Activated naive CD8-positive, alpha-beta T cell treated with anti-CD3 and anti-CD28 coated beads, Interleukin-2, amount 50 U/mL, for 24 hours (primary cell): ENCODE data around the gene ANTXR1.

Experiments
- ATAC-seq: fragments of 150-1000 bp; cut with Tn5 transposase; one replicate; pipeline ENCODE4 v1.10.0; 2021
- DNase-seq: peaks from one replicate; pipeline ENCODE4 v3.0.0; 2021
- H3K27ac Mint-ChIP-seq: one replicate; pipeline ENCODE4 v1.8.0; 2021; ENCODE audit warnings: mild to moderate bottlenecking, mixed read lengths
- H3K27me3 Mint-ChIP-seq: one replicate; pipeline ENCODE4 v1.8.0; 2021; ENCODE audit warnings: mixed read lengths
- H3K36me3 Mint-ChIP-seq: one replicate; pipeline ENCODE4 v1.8.0; 2021; ENCODE audit warnings: low read depth, mixed read lengths
- H3K4me1 Mint-ChIP-seq: one replicate; pipeline ENCODE4 v1.8.0; 2021; ENCODE audit warnings: mixed read lengths
- H3K4me3 Mint-ChIP-seq: one replicate; pipeline ENCODE4 v1.8.0; 2021; ENCODE audit warnings: mild to moderate bottlenecking, moderate library complexity, mixed read lengths
- H3K9me3 Mint-ChIP-seq: one replicate; pipeline ENCODE4 v1.8.0; 2021; ENCODE audit warnings: mixed read lengths

The ANTXR1 gene

DNA sequence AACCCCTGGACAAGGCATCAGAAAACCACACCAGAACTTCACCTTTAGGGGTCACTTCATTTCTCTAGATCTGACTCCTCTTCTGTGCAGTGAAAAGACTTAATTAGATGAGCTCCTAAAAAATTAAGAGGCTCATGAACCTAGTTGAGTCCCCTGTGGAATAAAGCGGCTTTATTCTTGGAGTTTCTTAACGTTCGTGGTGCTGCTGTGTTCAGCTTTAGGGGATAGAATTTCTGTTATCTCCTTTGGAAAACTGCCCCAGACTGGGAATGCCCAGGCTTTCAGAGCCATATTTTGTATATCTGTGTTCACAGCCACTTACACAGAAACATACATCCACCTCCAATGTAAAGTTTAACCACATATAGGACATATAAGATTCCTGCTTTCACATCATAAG is 165.8 kb downstream of the ANTXR1 start:
- H3K27me3 Mint-ChIP-seq = peaks cover 3% of the 10 kb centered on the region
- DNase-seq (no peak), ATAC-seq (no peak)
- no peak overlapping the region for H3K27ac Mint-ChIP-seq
- peaks cover 4% of the 10 kb centered on the region for H3K4me1 Mint-ChIP-seq
- H3K9me3 Mint-ChIP-seq = no peaks in the 10 kb centered on the region
- no peaks in the 10 kb centered on the region for H3K36me3 Mint-ChIP-seq
- no peak overlapping the region for H3K4me3 Mint-ChIP-seq

GRCh38 chr2:69180227-69180626 is 167.2 kb downstream of the ANTXR1 start:
- no peak for ATAC-seq
- H3K4me1 Mint-ChIP-seq = peaks cover 4% of the 10 kb centered on the region
- peaks cover 3% of the 10 kb centered on the region for H3K27me3 Mint-ChIP-seq
- DNase-seq = no peak
- no peak overlapping the region for H3K4me3 Mint-ChIP-seq
- no peak overlapping the region for H3K27ac Mint-ChIP-seq
- no peaks in the 10 kb centered on the region for H3K9me3 Mint-ChIP-seq
- H3K36me3 Mint-ChIP-seq = no peaks in the 10 kb centered on the region

GRCh38 chr2:69180974-69181373 is 168.0 kb downstream of the ANTXR1 start:
- Mint-ChIP-seq H3K27ac (no peak overlapping the region), H3K36me3 (no peaks in the 10 kb centered on the region), H3K4me3 (no peak overlapping the region), H3K9me3 (no peaks in the 10 kb centered on the region), H3K27me3 (peaks cover 5% of the 10 kb centered on the region), H3K4me1 (peaks cover 4% of the 10 kb centered on the region)
- ATAC-seq (no peak), DNase-seq (no peak)

DNA sequence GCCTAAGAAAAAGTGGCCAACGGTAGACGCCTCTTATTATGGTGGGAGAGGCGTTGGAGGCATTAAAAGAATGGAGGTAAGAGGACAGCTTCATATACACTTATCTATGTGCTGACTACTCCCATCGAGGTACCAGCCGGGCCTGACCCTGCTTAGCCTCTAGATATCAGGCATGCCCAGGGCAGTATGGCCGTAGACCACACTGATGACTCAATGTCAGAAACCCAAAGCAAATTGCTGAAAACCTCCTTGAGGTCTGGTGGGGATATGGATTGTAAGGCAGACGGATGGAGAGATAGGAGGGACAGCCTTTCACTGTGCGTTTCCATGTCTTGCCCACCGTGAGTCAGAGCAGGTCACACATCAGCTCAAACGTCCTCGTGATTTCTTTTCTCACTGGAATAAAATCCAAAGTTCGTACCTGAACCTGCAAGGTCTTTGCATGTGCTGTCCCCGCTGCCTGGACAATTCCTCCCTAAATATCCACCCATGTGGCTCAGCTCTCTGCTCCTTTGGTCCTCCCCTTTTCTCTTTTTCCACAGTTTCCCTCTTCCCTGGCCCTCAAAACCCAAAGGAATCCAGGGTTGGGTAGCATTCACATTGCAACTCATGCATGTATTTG is 168.9 kb downstream of the ANTXR1 start:
- no peak for DNase-seq
- Mint-ChIP-seq H3K9me3 (no peaks in the 10 kb centered on the region), H3K4me1 (peaks cover 4% of the 10 kb centered on the region), H3K36me3 (no peaks in the 10 kb centered on the region), H3K27me3 (peaks cover 5% of the 10 kb centered on the region), H3K27ac (no peak overlapping the region), H3K4me3 (no peak overlapping the region)
- ATAC-seq = no peak

GRCh38 chr2:69183659-69184058 is 170.7 kb downstream of the ANTXR1 start:
- DNase-seq = no peak
- H3K36me3 Mint-ChIP-seq = no peaks in the 10 kb centered on the region
- H3K4me3 Mint-ChIP-seq = no peak overlapping the region
- H3K27me3 Mint-ChIP-seq = peaks cover 10% of the 10 kb centered on the region
- no peak overlapping the region for H3K27ac Mint-ChIP-seq
- H3K4me1 Mint-ChIP-seq = no peaks in the 10 kb centered on the region
- H3K9me3 Mint-ChIP-seq = no peaks in the 10 kb centered on the region
- ATAC-seq = no peak

- no peaks in the 10 kb centered on the region for H3K36me3 Mint-ChIP-seq
- H3K9me3 Mint-ChIP-seq = no peaks in the 10 kb centered on the region
- no peak for ATAC-seq
- H3K4me3 Mint-ChIP-seq = no peak overlapping the region
- H3K27me3 Mint-ChIP-seq = peaks cover 10% of the 10 kb centered on the region
- H3K27ac Mint-ChIP-seq = no peak overlapping the region
- no peak for DNase-seq
- no peaks in the 10 kb centered on the region for H3K4me1 Mint-ChIP-seq
These were observed 171.2 kb downstream of the ANTXR1 start for GRCh38 chr2:69184224-69184623.

- Mint-ChIP-seq H3K27me3 (peaks cover 8% of the 10 kb centered on the region), H3K36me3 (no peaks in the 10 kb centered on the region), H3K4me3 (no peak overlapping the region), H3K27ac (no peak overlapping the region), H3K9me3 (no peaks in the 10 kb centered on the region), H3K4me1 (no peaks in the 10 kb centered on the region)
- ATAC-seq (no peak), DNase-seq (no peak)
These were observed 172.8 kb downstream of the ANTXR1 start for GRCh38 chr2:69185807-69186206.

DNA sequence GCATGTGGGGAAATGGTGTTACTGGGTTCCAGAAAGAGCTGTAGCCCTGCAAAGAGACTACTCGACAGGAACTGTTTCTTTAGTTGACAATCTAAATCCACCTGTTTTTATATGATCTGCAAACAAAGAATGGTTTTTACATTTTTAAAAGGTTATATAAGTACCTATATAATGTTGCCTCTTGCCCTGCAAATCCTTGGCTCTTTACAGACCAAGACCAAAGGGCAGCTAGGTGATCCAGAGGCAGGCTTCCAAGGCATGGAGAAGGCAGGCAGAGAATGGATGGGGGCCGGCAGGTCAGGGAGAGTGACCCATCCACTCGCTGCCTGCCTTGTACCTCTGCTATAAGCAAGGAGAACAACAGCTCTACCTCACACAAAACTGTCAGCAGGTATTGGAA is 173.6 kb downstream of the ANTXR1 start:
- no peaks in the 10 kb centered on the region for H3K36me3 Mint-ChIP-seq
- no peaks in the 10 kb centered on the region for H3K4me1 Mint-ChIP-seq
- H3K9me3 Mint-ChIP-seq = no peaks in the 10 kb centered on the region
- DNase-seq = no peak
- no peak for ATAC-seq
- peaks cover 9% of the 10 kb centered on the region for H3K27me3 Mint-ChIP-seq
- no peak overlapping the region for H3K27ac Mint-ChIP-seq
- no peak overlapping the region for H3K4me3 Mint-ChIP-seq

DNA sequence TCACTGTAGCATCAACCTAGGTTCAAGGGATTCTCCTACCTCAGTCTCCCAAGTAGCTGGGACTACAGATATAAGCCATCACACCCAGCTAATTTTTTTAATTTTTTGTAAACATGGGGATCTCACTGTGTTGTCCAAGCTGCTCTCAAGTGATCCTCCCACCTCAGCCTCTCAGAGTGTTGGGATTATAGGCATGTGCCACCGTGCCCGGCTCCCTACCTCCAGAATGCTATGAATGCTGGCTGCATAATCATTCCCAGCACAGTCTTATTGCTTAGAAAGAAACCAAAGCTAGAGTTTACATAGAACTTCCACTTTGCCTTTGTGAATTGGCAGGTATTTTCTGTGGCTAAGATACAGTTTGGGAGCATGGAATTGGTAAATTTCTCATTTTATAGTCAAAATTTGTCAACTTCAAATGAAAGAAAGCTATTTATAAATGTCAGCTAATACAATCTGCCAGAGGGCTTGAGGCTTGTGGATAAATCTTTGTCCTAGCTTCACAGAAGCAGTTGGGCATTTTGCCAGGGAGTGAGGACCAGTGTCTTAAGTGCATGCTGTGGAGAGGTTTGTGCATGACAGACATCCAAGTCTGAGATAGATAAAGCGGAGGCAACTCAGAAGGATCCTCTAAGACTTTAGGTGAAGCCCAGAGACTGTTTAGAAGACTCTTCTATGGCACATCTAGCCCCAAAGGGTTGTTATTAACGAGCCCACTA is 175.4 kb downstream of the ANTXR1 start:
- ATAC-seq (no peak), DNase-seq (no peak)
- H3K27ac Mint-ChIP-seq = no peak overlapping the region
- no peak overlapping the region for H3K4me3 Mint-ChIP-seq
- H3K9me3 Mint-ChIP-seq = no peaks in the 10 kb centered on the region
- H3K4me1 Mint-ChIP-seq = no peaks in the 10 kb centered on the region
- H3K27me3 Mint-ChIP-seq = peaks cover 12% of the 10 kb centered on the region
- no peaks in the 10 kb centered on the region for H3K36me3 Mint-ChIP-seq

DNA sequence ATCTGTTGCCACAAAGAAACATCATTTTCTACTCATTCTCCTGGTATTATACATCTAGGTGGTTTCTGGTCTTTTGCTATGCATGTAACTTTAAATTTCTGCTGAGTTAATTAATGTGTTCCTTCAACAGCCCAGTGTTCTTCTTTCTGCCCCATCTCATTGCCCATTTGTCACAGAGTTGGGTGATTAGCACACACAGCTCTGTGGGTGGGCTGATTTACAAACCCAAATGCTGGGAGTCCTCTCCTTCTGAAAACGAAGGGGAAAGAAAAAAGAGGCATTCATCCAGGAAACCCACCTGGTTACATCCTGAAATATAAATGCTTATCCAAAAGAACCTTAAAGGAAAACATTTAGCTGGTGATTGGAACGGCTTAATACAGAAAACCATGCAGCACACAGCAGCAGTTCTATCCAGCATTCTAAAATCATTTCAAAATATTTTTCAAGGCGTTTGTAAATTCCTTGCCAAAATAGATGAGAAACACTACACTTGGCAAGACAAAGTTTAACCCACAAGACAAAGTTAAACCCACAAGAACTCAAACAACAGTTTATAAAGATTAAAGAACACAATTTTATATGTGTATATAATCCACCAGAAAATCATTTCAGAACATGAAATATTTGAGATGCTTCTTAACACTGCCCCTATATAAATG is 177.9 kb downstream of the ANTXR1 start:
- no peak for DNase-seq
- H3K4me3 Mint-ChIP-seq = no peak overlapping the region
- no peaks in the 10 kb centered on the region for H3K9me3 Mint-ChIP-seq
- no peak for ATAC-seq
- H3K27me3 Mint-ChIP-seq = peaks cover 15% of the 10 kb centered on the region
- H3K27ac Mint-ChIP-seq = no peak overlapping the region
- H3K36me3 Mint-ChIP-seq = no peaks in the 10 kb centered on the region
- no peaks in the 10 kb centered on the region for H3K4me1 Mint-ChIP-seq

DNA sequence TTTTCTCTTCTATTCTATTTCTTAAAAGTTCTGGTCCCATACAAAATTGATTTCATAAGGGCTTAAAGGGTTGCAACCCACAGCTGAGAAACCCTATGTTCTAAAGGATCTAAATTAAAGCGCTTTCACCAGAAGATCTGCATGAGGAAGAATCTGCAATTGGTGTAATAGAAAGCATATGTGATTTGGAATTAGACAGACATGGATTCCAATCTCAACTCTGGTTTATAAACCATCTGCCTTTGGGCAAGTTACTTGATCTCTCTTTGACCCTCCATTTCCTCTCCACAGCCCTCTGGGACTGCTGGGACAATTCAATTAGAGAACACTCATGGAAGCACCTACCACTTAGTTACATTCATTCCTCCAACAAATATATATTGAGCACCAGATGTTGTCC is 178.7 kb downstream of the ANTXR1 start:
- Mint-ChIP-seq H3K27ac (no peak overlapping the region), H3K4me3 (no peak overlapping the region), H3K36me3 (no peaks in the 10 kb centered on the region), H3K9me3 (no peaks in the 10 kb centered on the region), H3K27me3 (peaks cover 13% of the 10 kb centered on the region), H3K4me1 (no peaks in the 10 kb centered on the region)
- ATAC-seq = no peak
- no peak for DNase-seq

DNA sequence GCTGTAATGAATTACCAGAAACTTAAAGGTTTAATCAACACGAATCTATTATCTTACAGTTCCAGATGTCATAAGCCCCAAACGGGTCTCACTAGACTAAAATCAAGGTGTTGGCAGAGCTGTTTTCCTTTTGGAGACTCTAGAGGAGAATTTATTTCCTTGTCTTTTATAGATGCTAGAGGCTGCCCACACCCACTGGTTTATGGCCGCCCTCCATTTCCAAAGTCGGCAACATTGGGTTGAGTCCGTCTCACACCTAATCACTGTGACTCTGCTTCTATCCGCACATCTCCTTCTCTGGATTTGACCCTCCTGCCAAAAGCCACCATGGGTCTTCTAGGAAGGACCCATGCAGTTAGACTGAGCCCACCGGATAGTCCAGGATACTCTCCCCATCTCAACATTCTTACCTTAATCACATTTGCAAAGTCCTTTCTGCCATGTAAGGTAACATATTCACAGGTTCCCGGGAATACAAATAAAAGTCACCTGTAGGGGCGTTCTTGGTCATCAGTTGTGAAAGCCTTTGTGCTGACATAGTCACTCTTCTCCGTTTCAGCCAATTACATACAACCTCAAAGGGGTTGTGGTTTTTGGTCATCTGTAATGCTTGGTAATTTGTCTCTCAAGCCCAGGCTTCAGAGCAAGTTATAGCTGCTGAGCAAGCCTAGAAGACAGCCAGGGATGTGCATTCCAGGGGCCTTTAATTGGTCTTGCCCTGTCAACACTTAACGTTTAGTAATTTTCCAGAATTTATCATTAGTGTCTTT is 179.4 kb downstream of the ANTXR1 start:
- Mint-ChIP-seq H3K4me3 (no peak overlapping the region), H3K36me3 (no peaks in the 10 kb centered on the region), H3K4me1 (no peaks in the 10 kb centered on the region), H3K27ac (no peak overlapping the region), H3K9me3 (no peaks in the 10 kb centered on the region), H3K27me3 (peaks cover 13% of the 10 kb centered on the region)
- no peak for DNase-seq
- ATAC-seq = no peak

DNA sequence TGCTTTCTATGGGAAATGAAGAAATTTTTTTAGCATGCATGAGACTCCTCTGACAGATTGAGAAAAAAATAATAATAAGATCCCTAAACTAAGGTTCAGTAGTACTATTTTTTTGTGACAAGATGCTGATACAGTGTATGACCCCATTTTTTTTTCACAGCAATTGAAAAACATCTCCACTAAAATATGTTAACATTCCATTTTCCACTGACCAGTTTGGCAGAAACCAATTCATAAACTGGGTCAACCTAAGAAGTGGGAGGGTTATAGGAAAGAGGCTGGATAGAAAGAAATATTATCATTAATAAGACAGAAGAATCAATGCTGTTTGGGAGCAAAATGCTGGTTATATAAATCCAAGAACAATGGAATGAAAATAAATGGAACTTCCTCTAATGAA is 182.7 kb downstream of the ANTXR1 start:
- Mint-ChIP-seq H3K27ac (no peak overlapping the region), H3K36me3 (no peaks in the 10 kb centered on the region), H3K27me3 (peaks cover 8% of the 10 kb centered on the region), H3K4me3 (no peak overlapping the region), H3K4me1 (no peaks in the 10 kb centered on the region), H3K9me3 (no peaks in the 10 kb centered on the region)
- DNase-seq = no peak
- no peak for ATAC-seq

DNA sequence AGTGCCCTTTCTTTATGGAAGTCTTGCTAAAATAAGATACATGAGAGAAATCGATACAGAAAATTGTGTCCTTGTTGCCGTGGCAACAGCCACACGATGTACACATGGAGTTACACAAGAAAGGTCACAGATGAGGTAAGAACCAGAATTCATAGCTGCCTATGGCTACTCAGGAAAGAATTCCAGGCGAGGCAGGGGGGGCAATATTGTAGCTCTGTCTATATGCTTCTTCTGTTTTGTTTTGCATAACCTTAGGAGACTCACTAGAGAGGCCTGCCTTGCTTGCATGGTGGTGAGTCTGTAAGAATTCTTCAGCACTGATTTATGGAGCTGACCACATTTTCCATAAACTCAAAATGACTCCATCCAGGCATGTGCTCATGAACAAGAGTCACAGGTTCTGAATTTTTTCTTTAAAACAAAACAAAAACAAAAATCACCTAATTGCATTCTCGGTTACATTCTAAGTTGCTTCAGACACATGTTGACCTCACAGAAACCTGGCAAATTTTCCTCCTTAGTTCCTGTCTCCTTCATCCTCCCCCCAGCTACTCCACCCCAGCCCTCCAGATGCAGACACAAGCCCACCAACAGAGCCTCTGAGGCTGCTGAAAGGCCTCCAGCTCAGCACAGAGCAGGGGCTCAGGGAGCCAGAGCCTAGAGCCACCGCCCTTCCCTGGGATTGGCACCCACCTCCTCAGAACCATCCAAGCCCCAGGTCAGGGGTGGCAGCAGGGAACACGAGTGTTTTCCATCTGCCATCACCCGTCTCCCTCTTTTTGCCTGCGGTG is 183.5 kb downstream of the ANTXR1 start:
- DNase-seq (no peak), ATAC-seq (no peak)
- Mint-ChIP-seq H3K4me1 (no peaks in the 10 kb centered on the region), H3K4me3 (no peak overlapping the region), H3K27me3 (peaks cover 7% of the 10 kb centered on the region), H3K9me3 (no peaks in the 10 kb centered on the region), H3K36me3 (no peaks in the 10 kb centered on the region), H3K27ac (no peak overlapping the region)
